OCI-LY7 (cell line): ENCODE data around the gene SERHL2. TPM values are rescaled to one million over a fixed set of nuclear protein-coding genes. Genes with fewer than 3 reads are reported as not detected.
"Not testable (repeated sequence)": the region's sequence is repeated elsewhere in the genome, so short reads cannot be mapped to it uniquely, and the experiment has no call there.

ENCODE experiments used
- BruUV-seq: library from RNA; stranded (reverse); fragments of 400-500 nt; replicated peaks from 2 replicates; lab custom pipeline; 2021; lab: Mats Ljungman, UMichigan
- CTCF ChIA-PET: fragments of 300-600 bp; sonication (Branson Sonifier 250); formaldehyde crosslinking; loops from one replicate; lab custom pipeline; 2022; ENCODE audit warnings: antibody characterized with exemption; ENCODE audit not compliant: unreplicated experiment; lab: Charles Lee
- POLR2A ChIA-PET: fragments of 300-600 bp; sonication (Branson Sonifier 250); formaldehyde crosslinking; loops from one replicate; lab custom pipeline; 2022; ENCODE audit warnings: antibody characterized with exemption; lab: Charles Lee
- DNase-seq: peaks from one replicate; pipeline ENCODE4 v3.0.0-alpha.2; 2015; ENCODE audit warnings: low spot score
- H2AFZ ChIP-seq: fragments of 200-600 bp; sonication (generic), shearing (Covaris generic); 2 replicates; pipeline ENCODE4 v1.6.1; 2014; ENCODE audit warnings: mild to moderate bottlenecking, antibody characterized with exemption, low read length, moderate library complexity
- H3K27ac ChIP-seq: fragments of 200-600 bp; sonication (generic); 2 replicates; pipeline ENCODE4 v1.5.1; 2014; ENCODE audit warnings: mixed run types, low read depth, mild to moderate bottlenecking, moderate library complexity, low read length, inconsistent platforms; ENCODE audit not compliant: poor library complexity, severe bottlenecking
- H3K36me3 ChIP-seq: fragments of 200-600 bp; sonication (generic); 2 replicates; pipeline ENCODE4 v1.6.1; 2014; ENCODE audit warnings: mild to moderate bottlenecking, antibody characterized with exemption, low read length, moderate library complexity, mixed read lengths; ENCODE audit not compliant: insufficient read depth
- H3K4me1 ChIP-seq: fragments of 200-600 bp; sonication (generic); 2 replicates; pipeline ENCODE4 v1.5.1; 2014; ENCODE audit warnings: mild to moderate bottlenecking, low read length; ENCODE audit not compliant: insufficient read depth, poor library complexity, severe bottlenecking
- H3K4me2 ChIP-seq: fragments of 200-600 bp; sonication (generic); 2 replicates; pipeline ENCODE4 v1.6.1; 2014; ENCODE audit warnings: mild to moderate bottlenecking, low read length
- H3K4me3 ChIP-seq: fragments of 200-600 bp; sonication (generic); 2 replicates; pipeline ENCODE4 v1.5.1; 2014; ENCODE audit warnings: mild to moderate bottlenecking, low read depth, low read length; ENCODE audit not compliant: poor library complexity, severe bottlenecking
- H3K79me2 ChIP-seq: fragments of 200-600 bp; sonication (generic); 2 replicates; pipeline ENCODE4 v1.6.1; 2016; ENCODE audit warnings: low read depth, mild to moderate bottlenecking, low read length, moderate library complexity, mixed read lengths; ENCODE audit not compliant: insufficient read depth
- H3K9me2 ChIP-seq: fragments of 200-600 bp; sonication (generic); 2 replicates; pipeline ENCODE4 v1.6.1; 2016; ENCODE audit warnings: mild to moderate bottlenecking, low read length, mixed read lengths; ENCODE audit not compliant: insufficient read depth
- H3K9me3 ChIP-seq: fragments of 200-600 bp; sonication (generic); 2 replicates; pipeline ENCODE4 v1.6.1; 2014; ENCODE audit warnings: mild to moderate bottlenecking, mixed run types, low read length, mixed read lengths
- H4K20me1 ChIP-seq: fragments of 200-600 bp; sonication (generic); 2 replicates; pipeline ENCODE4 v1.6.1; 2014; ENCODE audit warnings: mild to moderate bottlenecking, antibody characterized with exemption, low read length, moderate library complexity, mixed read lengths; ENCODE audit not compliant: insufficient read depth
- CTCF ChIP-seq: fragments of 200-600 bp; sonication (generic); conservative IDR thresholded peaks from 2 replicates; pipeline ENCODE4 v1.5.1; 2014; ENCODE audit warnings: mild to moderate bottlenecking, antibody characterized with exemption, low read length, moderate library complexity, mixed read lengths
- EZH2phosphoT487 ChIP-seq: fragments of 200-600 bp; sonication (generic); IDR thresholded peaks from 2 replicates; pipeline ENCODE4 v1.6.1; 2018; ENCODE audit warnings: low read depth, borderline replicate concordance, mild to moderate bottlenecking, mixed run types, antibody characterized with exemption, low read length, moderate library complexity, mixed read lengths
- intact Hi-C: fragments of 100-400 bp; cut with micrococcal nuclease; formaldehyde crosslinking; loops from one replicate; pipeline ENCODE4 v1.10.0; 2022; ENCODE audit not compliant: unreplicated experiment
- total RNA-seq, 2 experiments: library from RNA; depleted of rRNA in 1 of 2; stranded (reverse); fragments of >200 nt in 1 of 2; shearing (Covaris generic) in 1 of 2; gene quantifications; 2 replicates each; pipeline ENCODE4 v1.2.3, GENCODE V29; 2014 to 2022

SERHL2 gene
- total RNA-seq, 2 experiments from 2014 or later, result 36.4 to 98.0 TPM

GRCh38 chr22:42602470-42602869, 48.7 kb downstream of the SERHL2 start:
- Histone ChIP-seq H3K9me3 (no peaks in the 10 kb centered on the region), H3K4me2 (no peak overlapping the region), H3K4me3 (no peak overlapping the region), H4K20me1 (no peaks in the 10 kb centered on the region; the same call in 1 of the 2 replicates), H3K36me3 (peaks cover 94% of the 10 kb centered on the region), H3K27ac (no peak overlapping the region), H3K9me2 (no peaks in the 10 kb centered on the region), H3K4me1 (no peaks in the 10 kb centered on the region), H3K79me2 (peaks cover 50% of the 10 kb centered on the region), H2AFZ (no peak overlapping the region)
- CTCF ChIA-PET, result no interaction called here
- intact Hi-C loops, result no loop called here
- no peak for DNase-seq
- TF ChIP-seq CTCF (no peak), EZH2phosphoT487 (no peak)
- POLR2A ChIA-PET, result no interaction called here
- BruUV-seq, result no TSS peak

- Histone ChIP-seq H3K79me2 (peaks cover 58% of the 10 kb centered on the region), H3K9me3 (no peaks in the 10 kb centered on the region), H3K36me3 (peaks cover 94% of the 10 kb centered on the region), H3K27ac (no peak overlapping the region), H3K4me3 (no peak overlapping the region), H3K9me2 (no peaks in the 10 kb centered on the region), H4K20me1 (no peaks in the 10 kb centered on the region; the same call in 1 of the 2 replicates), H3K4me2 (no peak overlapping the region), H2AFZ (no peak overlapping the region), H3K4me1 (no peaks in the 10 kb centered on the region)
- intact Hi-C loops, result no loop called here
- ChIA-PET POLR2A (interaction anchor here (0.6 kb wide), 1 partner anchor 253 kb away, joined by 3 read pairs; no protein-coding TSS in a partner anchor), CTCF (no interaction called here)
- TF ChIP-seq EZH2phosphoT487, result no peak
- no peak for TF ChIP-seq CTCF
- no TSS peak for BruUV-seq
- no peak for DNase-seq
Measured at GRCh38 chr22:42603427-42603826, 49.7 kb downstream of the SERHL2 start.

DNA sequence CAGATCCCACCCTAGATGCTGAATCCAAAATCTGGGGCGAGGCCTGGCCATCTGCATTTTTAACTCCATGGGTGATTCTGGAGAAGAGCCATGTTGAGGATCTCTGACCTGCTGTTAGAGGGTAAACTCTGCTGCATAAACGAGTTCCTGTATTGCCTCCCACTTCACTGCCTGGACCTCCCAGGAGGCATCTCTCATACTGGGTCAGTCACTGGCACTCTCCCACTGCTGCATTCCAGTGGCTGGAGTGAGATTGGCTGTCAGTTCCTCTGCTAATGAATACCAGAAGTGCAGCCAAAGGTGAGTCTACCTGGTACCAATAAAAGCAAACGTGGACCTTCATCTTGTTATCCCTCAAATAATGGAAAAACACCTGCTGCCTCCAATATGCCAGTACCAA, 50.6 kb downstream of the SERHL2 start:
- no peak overlapping the region for H3K4me2 ChIP-seq
- TF ChIP-seq EZH2phosphoT487, result no peak
- TF ChIP-seq CTCF, result no peak
- no TSS peak for BruUV-seq
- no peaks in the 10 kb centered on the region for H3K9me2 ChIP-seq
- no peaks in the 10 kb centered on the region for H3K4me1 ChIP-seq
- POLR2A ChIA-PET, result no interaction called here
- H3K36me3 ChIP-seq, result peaks cover 94% of the 10 kb centered on the region
- no peak for DNase-seq
- H4K20me1 ChIP-seq, result no peaks in the 10 kb centered on the region; the same call in 1 of the 2 replicates
- H3K4me3 ChIP-seq, result no peak overlapping the region
- H3K9me3 ChIP-seq, result no peaks in the 10 kb centered on the region
- H3K27ac ChIP-seq, result no peak overlapping the region
- intact Hi-C loops, result no loop called here
- no peak overlapping the region for H2AFZ ChIP-seq
- CTCF ChIA-PET, result no interaction called here
- H3K79me2 ChIP-seq, result peaks cover 68% of the 10 kb centered on the region

DNA sequence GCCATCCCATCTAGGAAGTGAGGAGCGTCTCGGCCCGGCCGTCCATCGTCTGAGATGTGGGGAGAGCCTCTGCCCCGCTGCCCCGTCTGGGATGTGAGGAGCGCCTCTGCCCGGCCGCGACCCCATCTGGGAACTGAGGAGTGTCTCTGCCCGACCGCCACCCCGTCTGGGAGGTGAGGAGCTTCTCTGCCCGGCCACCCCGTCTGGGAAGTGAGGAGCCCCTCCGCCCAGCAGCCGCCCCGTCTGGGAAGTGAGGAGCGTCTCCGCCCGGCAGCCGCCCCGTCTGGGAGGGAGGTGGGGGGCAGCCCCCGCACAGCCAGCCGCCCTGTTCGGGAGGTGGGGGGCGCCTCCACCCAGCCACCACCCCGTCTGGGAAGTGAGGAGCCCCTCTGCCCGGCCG, 53.9 kb downstream of the SERHL2 start:
- intact Hi-C loops, H3K27ac ChIP-seq, DNase-seq, POLR2A ChIA-PET, H3K4me3 ChIP-seq, BruUV-seq, H3K9me2 ChIP-seq, H2AFZ ChIP-seq, CTCF ChIA-PET, H3K9me3 ChIP-seq, H3K4me2 ChIP-seq: not testable (repeated sequence)
- H3K36me3 ChIP-seq, result peaks cover 93% of the 10 kb centered on the region
- H3K4me1 ChIP-seq, result peaks cover 13% of the 10 kb centered on the region
- peaks cover 94% of the 10 kb centered on the region for H3K79me2 ChIP-seq
- H4K20me1 ChIP-seq, result peaks cover 13% of the 10 kb centered on the region
